HUES48 (cell line): ENCODE data around the gene EPHB3.

Source experiments
- H3K27ac ChIP-seq: one replicate; pipeline ENCODE4 v1.7.0; 2013; ENCODE audit warnings: low read depth, low read length, inconsistent platforms
- H3K27me3 ChIP-seq: 2 replicates; pipeline ENCODE4 v1.6.1; 2013; ENCODE audit warnings: mild to moderate bottlenecking, low read length; ENCODE audit not compliant: control insufficient read depth, insufficient read depth
- H3K36me3 ChIP-seq: 2 replicates; pipeline ENCODE4 v1.6.1; 2013; ENCODE audit warnings: low read length; ENCODE audit not compliant: control insufficient read depth, insufficient read depth
- H3K4me1 ChIP-seq: 2 replicates; pipeline ENCODE4 v1.6.1; 2013; ENCODE audit warnings: mild to moderate bottlenecking, low read length; ENCODE audit not compliant: control insufficient read depth, insufficient read depth
- H3K4me3 ChIP-seq: 2 replicates; pipeline ENCODE4 v1.5.1; 2013; ENCODE audit warnings: mild to moderate bottlenecking, low read depth, low read length
- H3K9ac ChIP-seq: 2 replicates; pipeline ENCODE4 v1.6.1; 2013; ENCODE audit warnings: mild to moderate bottlenecking, low read depth, low read length, moderate library complexity
- H3K9me3 ChIP-seq: 2 replicates; pipeline ENCODE4 v1.6.1; 2013; ENCODE audit warnings: low read length; ENCODE audit not compliant: control insufficient read depth, insufficient read depth

Gene EPHB3

DNA sequence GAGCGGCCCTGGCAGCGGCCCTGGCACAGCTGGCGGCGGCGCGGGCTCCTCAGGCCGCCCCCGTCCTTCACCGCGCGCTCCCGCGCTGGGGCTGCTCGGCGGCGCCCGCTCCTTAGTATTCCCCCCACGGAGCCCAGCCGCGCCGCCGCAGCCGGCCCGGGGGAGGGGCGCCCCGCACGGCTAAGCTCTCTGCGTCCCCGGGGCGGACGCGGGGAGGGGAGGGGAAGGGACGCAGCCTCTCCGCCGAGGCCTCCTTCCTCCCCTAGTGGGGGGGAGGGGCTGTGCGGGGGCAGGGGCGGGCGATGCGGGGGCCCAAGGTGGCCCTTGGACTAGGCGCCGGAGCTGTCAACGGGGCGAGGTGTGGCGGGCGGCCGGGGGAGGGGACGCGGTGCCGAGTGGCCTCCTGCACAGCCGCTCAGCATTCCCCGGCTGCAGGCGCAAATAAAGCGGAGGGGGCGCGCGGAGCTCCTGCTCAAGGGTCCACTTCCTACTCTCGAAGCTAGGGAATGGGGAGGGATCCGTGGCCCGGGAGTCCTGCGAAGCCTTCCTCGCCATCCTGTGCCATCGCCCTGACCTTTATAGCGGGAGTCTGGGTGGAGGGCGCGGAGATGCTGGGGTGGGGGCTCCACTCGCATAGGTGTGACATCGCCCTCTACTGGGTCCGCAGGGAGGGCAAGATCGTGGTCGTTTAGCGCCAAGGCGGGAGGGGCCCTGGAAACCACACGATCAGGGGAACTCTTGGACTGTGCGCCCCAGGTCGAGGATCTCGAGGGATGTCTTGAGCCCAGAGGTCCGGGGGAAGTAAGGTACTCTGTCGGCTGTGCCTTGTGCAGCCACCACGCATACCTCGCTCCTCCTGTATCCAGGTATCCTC lies 22.2 kb downstream of the EPHB3 start:
- Histone ChIP-seq H3K36me3 (no peaks in the 10 kb centered on the region), H3K4me3 (peak overlapping the region; percentile 63), H3K4me1 (peaks cover 26% of the 10 kb centered on the region), H3K9ac (no peak overlapping the region), H3K27ac (peak overlapping the region; percentile 7), H3K9me3 (no peaks in the 10 kb centered on the region), H3K27me3 (peaks cover 95% of the 10 kb centered on the region)

DNA sequence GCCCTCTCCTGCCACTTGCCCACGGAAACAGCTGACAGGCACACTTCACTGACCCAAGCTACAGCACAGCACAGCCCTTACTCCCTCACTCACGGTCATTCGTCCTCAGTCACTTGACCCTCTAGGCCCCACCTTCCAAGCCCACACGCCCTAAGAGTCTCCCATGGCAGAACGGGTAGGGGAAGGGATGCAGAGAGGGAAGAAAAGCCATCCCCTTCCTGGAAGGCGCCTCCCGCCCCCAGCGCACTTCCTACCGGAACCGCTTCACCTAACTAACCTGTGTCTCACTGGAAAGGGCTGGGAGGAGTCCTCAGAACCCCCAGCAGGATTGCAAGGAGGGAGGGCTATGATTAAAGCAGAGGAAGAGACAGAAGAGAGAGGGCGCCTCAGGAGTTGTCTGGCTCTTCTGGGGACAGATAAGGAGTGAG lies 22.9 kb downstream of the EPHB3 start:
- Histone ChIP-seq H3K36me3 (no peaks in the 10 kb centered on the region), H3K27me3 (peaks cover 95% of the 10 kb centered on the region), H3K9ac (no peak overlapping the region), H3K4me1 (peaks cover 25% of the 10 kb centered on the region), H3K9me3 (no peaks in the 10 kb centered on the region), H3K27ac (peak overlapping the region; percentile 7), H3K4me3 (peak overlapping the region; percentile 62)

DNA sequence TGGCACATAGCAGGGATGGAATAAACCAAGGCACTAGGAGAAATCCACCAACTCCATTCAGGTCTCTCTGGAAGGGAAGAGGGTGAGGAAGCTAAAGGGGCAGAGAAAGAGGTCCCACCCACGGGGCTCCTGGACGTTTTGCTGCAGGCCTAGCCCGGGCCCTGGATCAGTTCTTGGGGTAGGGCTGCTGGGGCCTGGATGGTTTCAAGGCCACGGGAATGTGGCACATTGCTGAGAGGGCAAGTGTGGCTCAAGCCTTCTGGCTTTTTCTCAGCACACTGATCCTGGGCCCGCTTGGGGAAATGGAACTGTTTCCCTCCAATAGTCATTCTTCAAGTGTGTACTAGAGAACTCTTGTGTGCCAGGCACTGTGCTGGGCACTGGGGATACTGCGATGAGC lies 24.0 kb downstream of the EPHB3 start:
- Histone ChIP-seq H3K27me3 (peaks cover 99% of the 10 kb centered on the region), H3K9me3 (no peaks in the 10 kb centered on the region), H3K9ac (no peak overlapping the region), H3K36me3 (no peaks in the 10 kb centered on the region), H3K4me3 (no peak overlapping the region), H3K27ac (no peak overlapping the region), H3K4me1 (peaks cover 25% of the 10 kb centered on the region)

DNA sequence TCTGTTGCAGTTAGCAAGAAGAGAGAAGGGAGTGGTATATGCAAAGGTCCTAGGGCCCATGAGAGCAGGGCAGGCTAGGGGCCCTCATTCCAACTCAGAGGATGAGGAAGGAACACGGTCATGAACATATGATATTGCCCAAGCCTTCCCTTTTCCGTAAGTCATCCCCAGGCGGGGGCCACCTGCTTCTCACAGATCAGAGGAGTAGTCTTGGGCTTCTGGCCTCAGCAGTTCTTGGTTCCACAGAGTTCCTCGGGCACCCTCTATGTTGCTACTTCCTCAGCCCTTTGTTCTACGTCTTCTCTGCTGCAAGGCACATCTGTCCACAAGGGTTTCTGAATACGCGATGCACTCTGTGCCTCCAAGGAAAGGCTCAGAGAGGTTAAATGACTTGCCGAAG lies 25.3 kb downstream of the EPHB3 start:
- Histone ChIP-seq H3K27me3 (peaks cover 99% of the 10 kb centered on the region), H3K4me3 (no peak overlapping the region), H3K27ac (no peak overlapping the region), H3K36me3 (no peaks in the 10 kb centered on the region), H3K4me1 (peaks cover 23% of the 10 kb centered on the region), H3K9ac (no peak overlapping the region), H3K9me3 (no peaks in the 10 kb centered on the region)

DNA sequence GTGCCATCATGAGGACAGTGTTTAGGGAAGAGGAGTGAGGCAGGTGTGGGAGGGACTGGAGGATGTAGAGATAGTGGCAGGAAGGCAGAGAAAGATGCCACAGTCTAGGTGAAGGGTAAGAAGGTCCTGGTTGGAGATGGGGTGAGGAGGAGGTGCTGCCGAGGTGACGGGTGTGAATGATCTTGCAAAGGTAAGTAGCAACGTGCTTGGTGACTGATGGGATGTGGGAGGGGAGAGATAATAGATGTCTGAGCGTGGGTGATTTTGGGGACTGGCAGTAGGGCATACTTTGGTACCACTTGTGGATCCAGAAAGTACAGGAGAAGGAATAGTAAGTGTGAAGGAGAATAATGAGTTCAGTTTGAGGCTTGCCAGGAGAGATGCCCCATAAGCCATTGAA lies 27.2 kb downstream of the EPHB3 start:
- Histone ChIP-seq H3K27me3 (peaks cover 99% of the 10 kb centered on the region), H3K4me1 (peaks cover 21% of the 10 kb centered on the region), H3K36me3 (no peaks in the 10 kb centered on the region), H3K9ac (no peak overlapping the region), H3K4me3 (no peak overlapping the region), H3K9me3 (no peaks in the 10 kb centered on the region), H3K27ac (no peak overlapping the region)

DNA sequence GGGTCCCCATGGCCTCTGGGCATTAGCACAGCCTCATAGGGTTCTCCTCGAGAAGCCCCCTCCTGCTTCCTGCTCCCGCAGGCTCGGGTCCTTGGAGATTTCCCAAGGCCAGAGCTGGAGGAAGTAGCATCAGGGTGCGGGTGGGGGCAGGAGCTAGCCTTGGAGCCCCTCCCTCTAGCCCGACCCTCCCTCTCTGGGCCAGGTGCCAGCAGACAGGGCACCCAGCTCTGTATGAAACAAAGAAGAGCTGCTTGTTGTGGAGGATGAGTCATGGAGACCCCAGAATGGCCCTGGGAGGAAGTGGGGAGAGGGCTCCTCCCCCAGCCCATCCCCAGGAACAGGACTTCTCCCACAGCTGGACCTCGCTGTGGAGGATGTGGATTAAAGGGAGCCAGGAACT lies 29.2 kb downstream of the EPHB3 start:
- no peak overlapping the region for H3K27ac ChIP-seq

DNA sequence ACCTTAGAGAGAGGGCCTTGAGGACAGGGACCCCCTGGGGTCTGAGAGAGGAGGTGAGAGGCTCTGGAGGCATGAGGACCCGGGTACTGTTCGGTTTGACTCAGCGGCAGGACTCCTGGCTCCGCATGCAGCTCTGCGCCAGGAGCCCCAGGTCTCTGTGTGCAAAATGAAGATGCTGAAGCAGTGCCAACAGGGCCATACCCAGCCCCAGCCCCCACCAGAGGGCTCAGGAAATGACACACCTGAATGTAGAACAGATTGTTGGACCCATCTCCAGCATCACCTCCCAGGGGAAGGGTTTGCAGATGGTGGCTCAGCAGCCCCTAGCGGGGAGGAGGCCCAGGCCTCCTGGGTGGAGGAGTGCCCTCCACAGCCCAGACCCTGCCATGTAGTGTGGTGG lies 30.2 kb downstream of the EPHB3 start:
- Histone ChIP-seq H3K27me3 (peaks cover 96% of the 10 kb centered on the region), H3K9ac (no peak overlapping the region), H3K9me3 (no peaks in the 10 kb centered on the region), H3K4me3 (no peak overlapping the region), H3K36me3 (no peaks in the 10 kb centered on the region), H3K27ac (no peak overlapping the region), H3K4me1 (peaks cover 25% of the 10 kb centered on the region)

More for the DNA sequence above, 29.2 kb downstream of the EPHB3 start:
- H3K36me3 ChIP-seq: no peaks in the 10 kb centered on the region
- H3K4me1 ChIP-seq: peaks cover 22% of the 10 kb centered on the region
- H3K27me3 ChIP-seq: peaks cover 99% of the 10 kb centered on the region
- H3K4me3 ChIP-seq: no peak overlapping the region
- no peaks in the 10 kb centered on the region for H3K9me3 ChIP-seq
- H3K9ac ChIP-seq: no peak overlapping the region

DNA sequence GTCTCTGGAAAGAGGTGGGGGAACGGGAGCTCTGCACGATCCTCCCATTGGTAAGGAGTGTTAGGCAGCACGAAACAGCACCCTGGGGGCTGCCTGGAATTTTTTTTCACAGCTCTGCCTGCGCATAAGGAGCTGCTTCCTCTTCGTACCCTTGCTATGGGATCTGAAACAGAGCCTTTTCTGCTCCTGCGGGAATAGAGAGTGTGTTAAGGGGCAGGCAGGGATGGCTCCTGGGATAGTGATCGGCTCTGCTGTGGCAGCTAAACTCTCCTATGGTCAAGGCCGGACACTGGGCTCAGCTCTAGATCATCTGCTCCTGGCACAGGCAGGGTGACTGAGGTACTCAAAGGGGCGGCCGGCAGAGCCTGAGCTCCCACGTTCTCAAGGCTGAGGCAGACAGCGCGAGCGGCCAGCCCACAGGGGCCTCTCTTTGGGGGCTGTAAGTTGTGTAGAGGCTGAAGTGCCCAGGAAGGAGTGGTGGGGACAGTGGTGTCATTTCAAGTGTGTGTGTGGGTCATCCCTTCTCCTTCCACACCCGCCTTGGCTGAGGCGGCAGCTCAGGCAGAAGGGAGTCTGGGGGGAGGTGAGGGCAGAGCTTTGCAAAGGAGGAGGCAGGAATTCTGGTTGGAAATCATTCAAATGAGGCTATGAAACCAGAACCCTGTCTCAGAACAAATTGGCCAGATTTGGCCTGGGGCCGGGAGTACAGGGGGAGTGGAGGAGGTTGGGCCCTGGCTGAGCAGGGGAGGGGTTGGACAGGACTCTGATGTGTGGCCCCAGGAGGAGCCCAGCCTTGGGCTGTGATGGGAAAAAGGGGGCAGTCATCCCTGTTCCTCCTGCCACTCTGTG lies 31.0 kb downstream of the EPHB3 start:
- Histone ChIP-seq H3K36me3 (no peaks in the 10 kb centered on the region), H3K4me3 (no peak overlapping the region), H3K27ac (no peak overlapping the region), H3K27me3 (peaks cover 95% of the 10 kb centered on the region), H3K9ac (no peak overlapping the region), H3K4me1 (peaks cover 25% of the 10 kb centered on the region), H3K9me3 (no peaks in the 10 kb centered on the region)

DNA sequence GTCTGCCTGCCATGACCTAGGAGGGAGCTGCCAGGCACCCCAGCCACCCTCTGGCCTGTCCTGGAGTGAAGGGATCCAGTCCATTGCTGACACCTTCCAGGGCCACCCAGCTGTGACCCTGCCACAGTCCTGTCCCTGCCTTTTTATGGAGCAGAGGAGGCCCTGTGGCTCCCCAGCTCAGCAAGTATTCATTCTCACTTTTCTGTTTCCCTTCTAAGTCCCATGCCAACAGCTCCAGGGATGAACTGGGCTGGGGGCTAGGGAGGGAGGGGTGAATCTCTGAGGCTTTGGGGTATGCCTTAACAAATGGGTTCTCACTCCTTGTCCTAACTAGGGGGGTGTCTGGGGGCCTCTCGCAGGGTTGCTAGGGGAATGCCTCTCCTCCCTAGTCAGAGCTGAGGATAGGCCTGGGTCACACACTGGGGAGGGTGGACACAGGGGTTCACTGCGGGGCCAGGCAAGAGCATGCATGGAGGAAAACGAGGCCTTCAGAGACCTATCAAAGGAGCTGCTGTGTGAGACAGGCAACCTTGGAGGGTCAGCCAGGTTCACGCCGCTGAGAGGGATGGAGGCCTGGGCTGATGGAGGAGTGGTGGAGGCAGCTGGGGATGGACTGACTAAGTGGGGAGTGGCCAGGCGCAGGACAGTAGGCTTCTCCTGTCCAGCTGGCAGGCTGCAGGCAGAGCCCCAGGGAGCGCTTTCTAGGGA lies 31.8 kb downstream of the EPHB3 start:
- Histone ChIP-seq H3K36me3 (no peaks in the 10 kb centered on the region), H3K9ac (no peak overlapping the region), H3K9me3 (no peaks in the 10 kb centered on the region), H3K27me3 (peaks cover 95% of the 10 kb centered on the region), H3K27ac (no peak overlapping the region), H3K4me1 (peaks cover 25% of the 10 kb centered on the region), H3K4me3 (no peak overlapping the region)

DNA sequence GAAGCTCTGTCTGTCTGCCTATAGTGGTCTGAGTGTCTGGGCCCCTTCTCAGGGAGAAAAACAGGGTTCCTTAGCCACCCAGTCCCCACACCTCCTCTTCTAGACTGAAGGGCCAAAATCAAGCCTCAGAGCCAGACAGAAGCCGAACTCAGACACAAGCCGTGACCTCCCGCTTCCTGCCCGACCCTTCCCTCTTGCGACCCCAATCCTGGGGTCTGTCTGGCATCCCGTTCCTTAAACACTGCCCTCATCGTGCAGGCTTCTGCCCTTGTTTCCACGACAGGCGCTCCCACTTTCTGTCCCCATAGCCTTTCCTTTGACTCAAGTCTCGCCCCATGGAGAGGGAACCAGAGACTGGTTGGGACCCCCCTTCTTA lies 32.3 kb downstream of the EPHB3 start:
- no peak overlapping the region for H3K27ac ChIP-seq
- no peak overlapping the region for H3K9ac ChIP-seq
- peaks cover 25% of the 10 kb centered on the region for H3K4me1 ChIP-seq
- peaks cover 95% of the 10 kb centered on the region for H3K27me3 ChIP-seq
- H3K36me3 ChIP-seq: no peaks in the 10 kb centered on the region
- no peak overlapping the region for H3K4me3 ChIP-seq
- H3K9me3 ChIP-seq: no peaks in the 10 kb centered on the region
